ENCODE data around the gene PRKCI.

- TF ChIP-seq POLR2AphosphoS5 (IDR thresholded peaks at IDR 0.05; ENCODE audit: low read depth, low read length): no peak
- TF ChIP-seq TAF1 (IDR thresholded peaks at IDR 0.05; ENCODE audit: borderline replicate concordance, low read depth, low read length): no peak
- no peak for TF ChIP-seq POLR2A (IDR thresholded peaks at IDR 0.05; ENCODE audit: low read depth, low read length)
Observed at GRCh38 chr3:170354760-170355159, 132.5 kb downstream of the PRKCI start.
